Fibroblast of lung (primary cell): Measurements from ENCODE around the gene ROPN1L. TPM values are rescaled to one million over a fixed set of nuclear protein-coding genes. Genes with fewer than 3 reads are reported as not detected.

ENCODE experiments used
- DNase-seq, 2 donors: peaks; one replicate each; pipeline versions ENCODE4 v3.0.0 to v3.0.0-alpha.2; 2010; ENCODE audit warnings: low read depth in 2 of 2
- H2AFZ ChIP-seq: 2 replicates; pipeline ENCODE4 v1.5.1; 2012; ENCODE audit warnings: low read length, control low read depth, inconsistent platforms
- H3K27ac ChIP-seq: 2 replicates; pipeline ENCODE4 v1.5.1; 2011; ENCODE audit warnings: low read length, control low read depth; ENCODE audit not compliant: insufficient read depth
- H3K27me3 ChIP-seq: 2 replicates; pipeline ENCODE4 v1.5.1; 2011; ENCODE audit warnings: mild to moderate bottlenecking, low read length; ENCODE audit not compliant: control insufficient read depth, insufficient read depth
- H3K36me3 ChIP-seq: 2 replicates; pipeline ENCODE4 v1.5.1; 2011; ENCODE audit warnings: low read length; ENCODE audit not compliant: control insufficient read depth, insufficient read depth
- H3K4me1 ChIP-seq: 2 replicates; pipeline ENCODE4 v1.5.1; 2011; ENCODE audit warnings: low read length; ENCODE audit not compliant: control insufficient read depth, insufficient read depth; ENCODE audit errors: extremely low read depth
- H3K4me2 ChIP-seq: 2 replicates; pipeline ENCODE4 v1.5.1; 2011; ENCODE audit warnings: low read length, control low read depth; ENCODE audit not compliant: insufficient read depth; ENCODE audit errors: extremely low read depth
- H3K4me3 ChIP-seq, 4 experiments: fragments of 200-600 bp in 1 of 4; sonication (generic) in 1 of 4; replicated peaks in 1 of 4; 2 replicates each; pipeline ENCODE4 v1.5.1; 2011 to 2016; ENCODE audit warnings: low read length in 4 of 4, low read depth in 3 of 4, mild to moderate bottlenecking in 3 of 4, control low read depth in 2 of 4, inconsistent platforms in 1 of 4, mixed read lengths in 1 of 4; ENCODE audit not compliant: insufficient read depth in 1 of 4; ENCODE audit errors: control extremely low read depth in 1 of 4
- H3K79me2 ChIP-seq: 2 replicates; pipeline ENCODE4 v1.5.1; 2012; ENCODE audit warnings: mild to moderate bottlenecking, low read length, inconsistent platforms; ENCODE audit not compliant: control insufficient read depth, insufficient read depth
- H3K9ac ChIP-seq: 2 replicates; pipeline ENCODE4 v1.5.1; 2011; ENCODE audit warnings: mild to moderate bottlenecking, low read length, control low read depth; ENCODE audit not compliant: insufficient read depth
- H3K9me3 ChIP-seq: 2 replicates; pipeline ENCODE4 v1.5.1; 2012; ENCODE audit warnings: low read depth, low read length; ENCODE audit not compliant: control insufficient read depth, insufficient read depth
- H4K20me1 ChIP-seq: 2 replicates; pipeline ENCODE4 v1.5.1; 2011; ENCODE audit warnings: low read length; ENCODE audit not compliant: control insufficient read depth, insufficient read depth; ENCODE audit errors: extremely low read depth
- EZH2 ChIP-seq: IDR thresholded peaks from 2 replicates; pipeline ENCODE4 v1.5.1; 2012; ENCODE audit warnings: low read length, control low read depth, mild to moderate bottlenecking; ENCODE audit errors: missing control alignments
- polyA plus RNA-seq, 2 donors: library from polyadenylated mRNA; depleted of rRNA in 1 of 2; stranded (reverse) in 1 of 2; unstranded in 1 of 2; fragments of >200 nt; gene quantifications; 2 replicates each; pipeline ENCODE4 v1.2.1, GENCODE V29; 2011 to 2012; ENCODE audit warnings: missing spikeins in 1 of 2
- total RNA-seq: library from RNA; depleted of rRNA; stranded (reverse); fragments of >200 nt; gene quantifications from 2 replicates; pipeline ENCODE4 v1.2.1, GENCODE V29; 2014
- TF ChIP-seq, protein P1 (sequence below), 2 donors: IDR thresholded peaks in 1 of 2; conservative IDR thresholded peaks in 1 of 2; 1 replicate in 1 of 2; 2 replicates in 1 of 2; pipeline ENCODE4 v1.5.1; 2011 to 2012; ENCODE audit warnings: low read length in 2 of 2, control low read depth in 1 of 2, inconsistent platforms in 1 of 2, low read depth in 1 of 2, mild to moderate bottlenecking in 1 of 2

ROPN1L gene
- total and polyA plus RNA-seq, 2 donors (not counting 1 experiment from before 2014, with no cell fraction given): 0.17 to 0.26 TPM

DNA sequence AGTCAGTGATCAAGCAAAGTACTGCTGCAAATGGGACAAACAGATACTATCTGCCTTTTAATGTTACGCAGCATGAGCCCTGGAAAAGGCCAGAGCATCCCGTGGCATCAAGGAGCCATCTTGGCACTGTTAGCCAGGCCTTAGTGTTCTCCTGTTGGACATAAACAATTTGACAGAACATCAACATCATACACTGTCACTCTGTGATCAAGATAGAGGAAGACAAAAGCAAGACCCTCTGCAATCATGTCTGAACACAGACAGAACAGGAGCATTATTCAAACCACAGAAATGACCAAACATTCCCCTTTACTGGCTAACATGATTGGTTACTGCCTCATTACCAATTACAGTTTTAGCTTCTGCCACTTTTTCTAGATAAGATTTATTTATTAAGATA, 21.2 kb upstream of the ROPN1L start:
- H3K36me3 ChIP-seq: peaks cover 1% of the 10 kb centered on the region
- no peak overlapping the region for H3K4me2 ChIP-seq
- H3K9ac ChIP-seq: no peak overlapping the region
- no peak for DNase-seq
- no peak for TF ChIP-seq EZH2
- TF ChIP-seq, protein P1, sequence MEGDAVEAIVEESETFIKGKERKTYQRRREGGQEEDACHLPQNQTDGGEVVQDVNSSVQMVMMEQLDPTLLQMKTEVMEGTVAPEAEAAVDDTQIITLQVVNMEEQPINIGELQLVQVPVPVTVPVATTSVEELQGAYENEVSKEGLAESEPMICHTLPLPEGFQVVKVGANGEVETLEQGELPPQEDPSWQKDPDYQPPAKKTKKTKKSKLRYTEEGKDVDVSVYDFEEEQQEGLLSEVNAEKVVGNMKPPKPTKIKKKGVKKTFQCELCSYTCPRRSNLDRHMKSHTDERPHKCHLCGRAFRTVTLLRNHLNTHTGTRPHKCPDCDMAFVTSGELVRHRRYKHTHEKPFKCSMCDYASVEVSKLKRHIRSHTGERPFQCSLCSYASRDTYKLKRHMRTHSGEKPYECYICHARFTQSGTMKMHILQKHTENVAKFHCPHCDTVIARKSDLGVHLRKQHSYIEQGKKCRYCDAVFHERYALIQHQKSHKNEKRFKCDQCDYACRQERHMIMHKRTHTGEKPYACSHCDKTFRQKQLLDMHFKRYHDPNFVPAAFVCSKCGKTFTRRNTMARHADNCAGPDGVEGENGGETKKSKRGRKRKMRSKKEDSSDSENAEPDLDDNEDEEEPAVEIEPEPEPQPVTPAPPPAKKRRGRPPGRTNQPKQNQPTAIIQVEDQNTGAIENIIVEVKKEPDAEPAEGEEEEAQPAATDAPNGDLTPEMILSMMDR (conservative IDR thresholded peaks at IDR 0.05 in 1 of 2, IDR thresholded peaks at IDR 0.05 in 1 of 2; ENCODE audit: low read depth in 1 of 2, low read length in 2 of 2): no peak
- H3K4me3 ChIP-seq: no peak overlapping the region
- no peak overlapping the region for H3K27ac ChIP-seq
- no peaks in the 10 kb centered on the region for H3K9me3 ChIP-seq
- no peaks in the 10 kb centered on the region for H4K20me1 ChIP-seq
- H3K27me3 ChIP-seq: no peaks in the 10 kb centered on the region
- no peaks in the 10 kb centered on the region for H3K79me2 ChIP-seq
- H2AFZ ChIP-seq: no peak overlapping the region
- peaks cover 3% of the 10 kb centered on the region for H3K4me1 ChIP-seq

DNA sequence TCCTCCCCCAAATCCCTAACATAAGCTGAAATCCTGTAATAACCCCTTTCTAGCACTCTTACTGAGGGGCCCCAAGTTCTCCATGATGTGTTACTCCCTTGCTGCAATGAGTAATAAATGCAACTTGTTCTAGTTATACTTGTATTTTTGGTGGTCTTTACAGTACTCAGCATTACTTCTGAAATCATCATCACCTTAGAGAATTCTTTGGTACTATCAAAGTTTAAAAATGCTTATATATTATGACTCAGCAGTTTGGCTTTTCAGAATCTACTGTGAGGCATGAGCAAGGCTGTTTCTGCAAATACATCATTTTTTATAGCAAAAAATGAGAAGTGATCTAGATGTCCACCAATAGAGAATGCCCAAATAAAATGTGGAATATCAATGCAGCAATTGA, 20.7 kb upstream of the ROPN1L start:
- Histone ChIP-seq H3K9me3 (no peaks in the 10 kb centered on the region), H3K9ac (no peak overlapping the region), H3K4me1 (peaks cover 3% of the 10 kb centered on the region), H3K79me2 (no peaks in the 10 kb centered on the region), H3K36me3 (peaks cover 2% of the 10 kb centered on the region), H3K4me3 (no peak overlapping the region), H2AFZ (no peak overlapping the region), H4K20me1 (no peaks in the 10 kb centered on the region), H3K4me2 (no peak overlapping the region), H3K27ac (no peak overlapping the region), H3K27me3 (no peaks in the 10 kb centered on the region)
- no peak for TF ChIP-seq EZH2
- TF ChIP-seq, protein P1 (conservative IDR thresholded peaks at IDR 0.05 in 1 of 2, IDR thresholded peaks at IDR 0.05 in 1 of 2; ENCODE audit: low read depth in 1 of 2, low read length in 2 of 2): no peak
- DNase-seq: peak in 1 of 2 donors; percentile 55

GRCh38 chr5:10421896-10422691, 19.6 kb upstream of the ROPN1L start:
- H3K27ac ChIP-seq: no peak overlapping the region
- no peak for DNase-seq
- H3K4me1 ChIP-seq: peaks cover 3% of the 10 kb centered on the region
- no peak overlapping the region for H3K4me2 ChIP-seq
- peaks cover 7% of the 10 kb centered on the region for H3K36me3 ChIP-seq
- no peaks in the 10 kb centered on the region for H4K20me1 ChIP-seq
- no peaks in the 10 kb centered on the region for H3K27me3 ChIP-seq
- H2AFZ ChIP-seq: no peak overlapping the region
- no peaks in the 10 kb centered on the region for H3K79me2 ChIP-seq
- H3K9ac ChIP-seq: no peak overlapping the region
- H3K4me3 ChIP-seq: no peak overlapping the region
- no peak for TF ChIP-seq EZH2
- no peaks in the 10 kb centered on the region for H3K9me3 ChIP-seq
